D341Med (cell line): Measurements from ENCODE around the gene RLN3.
A peak's percentile ranks its signal among the peaks of the same experiment; 100 is the strongest.

Experiments used
- DNase-seq: peaks from one replicate; pipeline ENCODE4 v3.0.0; 2012; ENCODE audit warnings: low spot score

RLN3 gene, protein sequence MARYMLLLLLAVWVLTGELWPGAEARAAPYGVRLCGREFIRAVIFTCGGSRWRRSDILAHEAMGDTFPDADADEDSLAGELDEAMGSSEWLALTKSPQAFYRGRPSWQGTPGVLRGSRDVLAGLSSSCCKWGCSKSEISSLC

DNA sequence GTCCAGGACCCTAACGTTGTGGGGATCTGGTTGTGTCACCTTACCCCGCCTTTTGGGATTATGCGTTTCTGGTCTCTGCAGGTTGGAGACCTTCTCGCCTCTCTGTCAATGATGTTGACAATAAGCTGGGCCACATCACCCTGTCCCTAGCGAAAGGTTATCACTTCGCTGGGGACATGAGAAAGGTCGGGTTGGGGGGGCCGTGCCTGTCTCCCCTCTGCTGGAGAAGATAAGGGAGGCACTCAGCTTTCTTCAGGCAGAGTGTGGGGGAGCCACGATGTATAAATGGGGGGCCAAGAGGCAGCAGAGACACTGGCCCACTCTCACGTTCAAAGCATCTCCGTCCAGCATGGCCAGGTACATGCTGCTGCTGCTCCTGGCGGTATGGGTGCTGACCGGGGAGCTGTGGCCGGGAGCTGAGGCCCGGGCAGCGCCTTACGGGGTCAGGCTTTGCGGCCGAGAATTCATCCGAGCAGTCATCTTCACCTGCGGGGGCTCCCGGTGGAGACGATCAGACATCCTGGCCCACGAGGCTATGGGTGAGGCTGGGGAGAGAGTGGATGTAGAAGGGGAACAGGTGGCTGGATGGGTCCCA, at the start of gene RLN3:
TSS of gene RLN3 (plus strand) at position 293 of the 595 bp plus-strand sequence. CDS start at position 350, 57 bp downstream.
- DNase-seq, result no peak

DNA sequence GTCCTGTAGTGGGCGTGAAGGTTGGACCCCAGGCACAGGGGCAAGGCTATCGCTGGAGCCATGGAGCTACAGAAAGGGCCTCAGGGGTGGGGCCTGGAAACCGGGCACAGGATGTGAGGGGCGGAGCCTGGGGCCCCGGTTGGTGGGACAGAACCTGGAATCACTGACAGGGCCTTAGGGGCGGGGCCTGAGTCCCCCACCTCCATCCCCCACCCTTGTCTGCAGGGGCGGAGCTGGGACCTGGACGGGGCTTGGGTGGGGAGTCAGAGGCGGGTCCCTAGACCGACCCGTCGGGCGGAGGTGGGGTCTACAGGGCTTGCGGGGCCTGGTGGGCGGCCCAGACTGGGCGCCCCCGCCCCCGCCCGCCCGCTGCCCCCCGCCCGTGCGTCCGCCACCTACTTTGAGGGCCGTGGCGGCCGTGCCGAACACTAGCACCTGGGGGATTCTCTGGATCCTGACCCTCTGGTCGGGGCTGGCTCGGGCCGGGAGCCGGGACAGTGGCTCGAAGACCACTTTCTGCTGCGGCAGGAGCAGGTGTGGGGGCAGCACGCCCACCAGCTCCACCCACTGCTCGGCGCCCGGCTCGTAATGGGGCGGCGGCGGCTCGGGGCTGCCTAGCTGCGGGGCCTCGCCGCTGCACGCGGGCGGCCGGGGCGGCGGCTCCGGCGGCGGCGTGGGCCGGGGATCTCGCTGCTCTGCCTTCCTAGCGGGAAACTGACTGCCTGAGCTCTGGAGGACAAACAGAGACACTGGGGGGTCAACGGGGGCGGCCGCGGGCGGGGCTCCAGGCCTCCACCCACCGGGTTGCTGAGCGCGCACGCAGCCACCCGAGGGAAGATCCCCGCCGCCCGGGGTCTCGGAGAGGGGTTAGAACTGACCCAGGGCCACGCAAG, 49.4 kb upstream of the RLN3 start:
- peak; percentile 41 for DNase-seq

- DNase-seq, result no peak
Observed at GRCh38 chr19:13979244-13979615, 48.7 kb upstream of the RLN3 start.

GRCh38 chr19:13979686-13980085, 48.3 kb upstream of the RLN3 start:
- no peak for DNase-seq

GRCh38 chr19:13980340-13980739, 47.6 kb upstream of the RLN3 start:
- DNase-seq, result no peak

DNA sequence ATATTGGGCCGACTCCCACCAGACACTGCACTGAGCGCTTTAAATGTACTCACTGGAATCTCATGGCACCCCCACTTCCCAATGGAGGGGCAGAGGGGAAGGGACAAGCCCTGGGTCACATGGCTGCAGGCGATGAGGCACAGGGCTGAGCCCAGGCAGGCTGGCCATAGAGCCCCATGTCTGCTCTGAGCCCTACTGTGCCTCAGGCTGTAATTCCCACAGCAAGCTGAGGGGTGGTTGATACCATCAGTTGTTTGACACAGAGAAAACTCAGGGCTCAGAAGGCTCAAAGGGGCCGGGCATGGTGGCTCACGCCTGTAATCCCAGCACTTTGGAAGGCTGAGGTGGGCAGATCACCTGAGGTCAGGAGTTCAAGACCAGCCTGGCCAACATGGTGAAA, 46.9 kb upstream of the RLN3 start:
- DNase-seq, result no peak

DNA sequence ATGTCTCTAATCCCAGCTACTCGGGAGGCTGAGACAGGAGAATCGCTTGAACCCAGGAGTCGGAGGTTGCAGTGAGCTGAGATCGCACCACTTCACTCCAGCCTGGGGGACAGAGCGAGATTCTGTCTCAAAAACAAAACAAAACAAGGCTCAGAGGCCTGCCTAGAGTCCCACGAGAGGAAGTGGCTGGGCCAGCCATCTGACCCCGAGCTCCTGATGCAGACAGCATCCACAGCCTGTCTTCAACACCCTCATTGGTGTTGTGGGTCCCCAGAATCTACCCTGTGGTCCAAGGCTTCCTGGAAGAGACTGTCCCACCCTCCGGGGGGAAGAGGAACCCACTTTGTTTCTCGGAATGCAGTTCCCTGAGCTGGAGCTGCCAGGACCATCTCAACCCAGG, 46.5 kb upstream of the RLN3 start:
- no peak for DNase-seq

DNA sequence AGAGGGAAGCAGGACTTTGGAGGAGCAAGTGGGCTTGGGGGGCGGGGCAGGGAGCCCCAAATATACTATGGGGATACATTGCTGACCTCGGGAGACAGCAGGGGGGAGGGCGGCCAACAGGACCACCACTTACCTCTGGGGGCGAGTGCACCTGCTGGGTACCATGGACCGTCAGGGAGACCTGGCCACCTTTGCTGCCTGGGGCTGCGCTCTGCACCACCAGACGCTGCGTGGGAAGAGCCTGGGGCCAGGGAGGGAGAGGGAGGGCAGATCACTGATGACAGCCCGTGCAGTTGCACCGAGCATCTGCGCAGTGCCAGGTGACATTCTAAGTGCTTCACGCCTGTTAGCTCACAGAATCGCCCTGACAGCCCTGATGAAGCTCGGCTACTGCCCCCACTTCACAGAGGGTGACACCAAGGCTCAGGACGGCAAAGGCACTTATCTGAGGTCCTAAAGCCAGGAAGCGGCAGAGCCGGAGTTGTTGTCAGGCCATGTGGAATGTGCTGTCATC, 45.9 kb upstream of the RLN3 start:
- no peak for DNase-seq

- DNase-seq, result no peak
Observed at GRCh38 chr19:13982773-13983172, 45.2 kb upstream of the RLN3 start.

DNA sequence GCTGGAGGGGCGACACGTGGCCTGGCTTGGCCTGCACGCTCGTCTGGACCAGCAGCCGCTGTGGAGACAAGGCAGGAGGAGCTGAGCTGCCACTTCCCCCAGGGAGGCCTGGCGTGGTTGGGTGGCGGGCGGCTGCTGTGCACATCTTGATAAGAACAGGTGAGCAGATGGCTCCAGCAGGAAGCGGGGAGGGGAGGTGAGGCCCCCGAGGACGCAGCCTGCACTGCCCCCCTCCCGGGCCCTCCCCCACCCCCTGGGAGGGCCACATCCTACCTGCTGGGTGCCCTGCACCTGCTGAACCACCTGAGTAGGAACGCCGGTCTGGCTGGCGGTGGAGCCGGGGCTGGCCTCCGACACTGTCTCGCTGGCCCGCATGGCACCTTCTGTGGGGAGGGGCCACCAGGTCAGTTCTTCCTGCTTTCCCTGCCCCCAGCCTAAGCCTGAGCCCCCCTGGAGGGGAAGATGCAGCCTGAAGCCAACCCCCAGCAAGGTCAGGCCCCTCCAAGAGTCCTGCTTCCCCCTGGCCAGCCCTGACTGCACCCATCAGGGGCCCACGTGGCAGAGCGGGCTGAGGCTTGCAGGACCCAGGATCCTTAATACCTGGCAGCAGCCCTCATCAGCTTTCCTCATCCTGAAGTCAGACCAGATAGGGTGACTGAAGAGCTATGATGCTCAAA, 44.6 kb upstream of the RLN3 start:
- DNase-seq, result no peak

DNA sequence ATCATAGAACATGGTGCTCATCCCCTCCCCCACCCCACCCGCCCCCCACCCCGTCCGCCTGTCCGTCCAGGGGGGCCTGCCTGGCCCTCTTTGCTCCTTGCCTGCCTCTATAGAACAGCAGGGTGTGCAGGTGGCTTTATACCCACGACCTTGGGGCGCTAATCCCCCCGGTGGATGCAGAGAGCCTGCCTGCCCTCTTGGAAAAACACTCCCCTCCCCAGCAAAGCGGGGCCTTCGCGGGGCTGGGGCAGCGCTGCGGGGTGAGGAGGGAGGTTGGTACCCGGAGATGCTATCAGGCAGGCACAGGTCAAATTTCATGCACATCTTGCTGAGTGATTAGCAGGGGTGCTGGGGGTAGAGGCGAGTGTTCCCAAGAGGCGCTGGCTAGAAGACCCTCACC, 43.8 kb upstream of the RLN3 start:
- peak; percentile 51 for DNase-seq

DNA sequence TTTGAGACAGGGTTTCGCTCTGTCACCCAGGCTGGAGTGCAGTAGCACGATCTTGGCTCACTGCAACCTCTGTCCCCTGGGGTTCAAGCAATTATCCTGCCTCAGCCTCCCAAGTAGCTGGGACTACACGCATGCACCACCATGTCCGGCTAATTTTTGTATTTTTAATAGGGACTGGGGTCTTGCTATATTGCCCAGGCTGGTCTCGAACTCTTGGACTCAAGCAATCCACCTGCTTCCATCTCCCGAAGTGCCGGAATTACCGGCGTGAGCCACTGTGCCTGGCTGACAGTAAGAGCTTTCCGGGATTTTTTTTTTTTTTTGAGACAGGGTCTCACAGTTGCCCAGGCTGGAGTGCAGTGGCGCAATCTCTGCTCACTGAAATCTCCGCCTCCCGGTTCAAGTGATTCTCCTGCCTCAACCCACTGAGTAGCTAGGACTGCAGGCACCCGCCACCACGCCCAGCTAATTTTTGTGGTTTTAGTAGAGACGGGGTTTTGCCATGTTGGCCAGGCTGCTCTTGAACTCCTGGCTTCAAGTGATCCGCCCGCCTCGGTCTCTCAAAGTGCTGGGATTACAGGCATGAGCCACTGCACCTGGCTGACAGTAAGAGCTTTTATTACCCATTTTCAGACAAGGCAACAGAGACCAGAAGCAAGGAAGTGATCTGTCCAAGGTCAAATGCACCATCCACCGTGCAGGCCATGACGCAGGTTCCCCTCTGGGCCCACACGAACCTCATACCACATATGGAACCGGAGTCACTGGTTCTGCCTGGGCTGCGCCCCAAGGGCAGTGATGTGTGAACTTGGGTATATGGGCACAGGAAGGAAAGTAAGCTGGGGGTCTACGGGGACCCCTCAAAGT, 42.8 kb upstream of the RLN3 start:
- DNase-seq, result no peak

DNA sequence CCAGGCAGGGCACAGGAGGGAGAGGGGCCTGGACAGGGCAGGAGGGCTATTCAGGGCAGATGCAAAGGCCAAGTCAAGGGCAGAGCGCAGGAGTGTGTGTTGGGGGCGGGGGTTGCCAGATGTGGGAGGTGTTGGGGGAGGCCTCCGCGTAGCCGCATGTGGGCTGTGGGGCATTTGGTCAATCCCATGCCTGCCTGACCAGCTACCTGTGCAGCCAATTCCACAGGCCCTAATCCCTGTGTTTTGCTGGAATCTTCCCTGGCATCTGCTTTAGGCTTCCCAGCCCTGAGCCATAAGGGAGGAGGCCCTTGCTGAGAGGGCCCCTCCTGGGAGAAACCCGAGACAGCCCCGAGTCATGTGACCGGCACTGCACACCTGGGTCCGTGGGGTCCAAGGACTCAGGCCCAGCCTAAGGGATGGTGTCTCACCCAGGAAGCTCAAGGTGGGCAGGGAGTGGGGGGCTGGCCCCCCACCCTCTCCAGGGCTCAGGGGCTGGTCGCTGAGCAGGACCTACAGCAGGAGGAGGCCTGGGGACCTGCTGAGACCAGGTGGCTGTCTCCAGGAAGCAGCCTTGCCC, 42.1 kb upstream of the RLN3 start:
- peak; percentile 46 for DNase-seq

DNA sequence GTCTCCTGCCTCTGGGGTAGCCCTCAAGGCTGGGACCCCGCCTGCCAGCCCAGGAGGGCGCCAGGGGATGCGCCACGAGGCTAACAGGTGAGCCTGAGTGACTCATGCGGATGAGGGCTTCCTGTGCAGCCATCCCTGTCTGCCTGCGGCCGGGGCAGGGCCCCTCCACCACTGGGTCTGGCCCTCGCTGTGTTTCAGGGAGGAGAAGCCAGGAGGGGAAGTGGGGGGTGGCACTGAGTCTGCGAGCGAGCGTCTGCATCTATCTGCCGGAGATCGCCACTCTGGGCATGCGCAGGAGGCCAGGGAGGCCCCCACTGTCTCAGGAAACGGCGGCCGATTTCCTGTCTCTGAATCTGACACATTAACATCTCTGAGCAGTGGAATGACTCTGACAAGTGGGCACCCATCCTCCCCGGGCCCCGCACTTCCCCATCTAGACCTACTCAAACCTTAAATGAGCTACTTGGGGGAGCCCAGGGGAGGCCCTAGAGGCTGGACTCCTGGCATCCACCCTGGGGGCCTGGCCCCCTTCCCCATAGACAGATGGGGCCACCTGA, 41.5 kb upstream of the RLN3 start:
- no peak for DNase-seq

GRCh38 chr19:13987101-13987890, 40.7 kb upstream of the RLN3 start:
- DNase-seq, result peak; percentile 28

DNA sequence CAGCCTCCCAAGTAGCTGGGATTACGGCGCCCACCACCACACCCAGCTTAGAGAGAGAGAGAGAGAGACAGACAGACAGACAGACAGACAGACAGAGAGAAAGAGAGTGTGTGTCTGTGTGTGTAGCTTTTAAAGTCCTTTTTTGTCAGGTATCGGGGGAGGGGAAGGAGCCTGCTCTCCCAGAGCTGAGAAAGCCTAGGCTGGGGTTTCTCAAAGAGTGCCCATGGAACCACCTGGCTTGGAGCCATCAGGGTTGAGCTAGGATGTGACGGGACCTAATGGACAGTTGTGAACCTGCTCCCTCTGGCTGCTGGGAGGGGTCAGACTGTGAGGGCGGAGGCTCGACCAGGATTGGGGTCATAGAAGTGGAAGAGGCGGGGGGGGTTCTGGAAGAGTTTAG, 38.5 kb upstream of the RLN3 start:
- no peak for DNase-seq

GRCh38 chr19:13990085-13990484, 37.9 kb upstream of the RLN3 start:
- DNase-seq, result no peak

DNA sequence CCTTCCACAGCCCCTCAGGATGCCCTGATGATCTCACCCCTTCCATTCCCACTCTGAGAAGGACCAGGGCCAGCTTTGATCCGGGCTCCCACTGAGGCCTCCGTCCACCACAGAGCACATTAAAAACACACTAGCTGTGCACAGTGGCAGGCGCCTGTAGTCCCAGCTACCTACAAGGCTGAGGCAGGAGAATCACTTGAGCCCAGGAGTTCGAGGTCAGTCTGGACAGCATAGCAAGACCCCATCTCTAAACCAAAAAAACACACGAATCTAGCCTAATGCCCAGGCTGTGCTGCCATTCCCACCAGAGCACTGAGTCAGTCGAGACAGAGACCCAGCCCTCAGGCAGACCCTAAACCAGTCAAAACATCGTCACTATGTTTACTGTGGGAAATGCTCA, 35.9 kb upstream of the RLN3 start:
- no peak for DNase-seq

DNA sequence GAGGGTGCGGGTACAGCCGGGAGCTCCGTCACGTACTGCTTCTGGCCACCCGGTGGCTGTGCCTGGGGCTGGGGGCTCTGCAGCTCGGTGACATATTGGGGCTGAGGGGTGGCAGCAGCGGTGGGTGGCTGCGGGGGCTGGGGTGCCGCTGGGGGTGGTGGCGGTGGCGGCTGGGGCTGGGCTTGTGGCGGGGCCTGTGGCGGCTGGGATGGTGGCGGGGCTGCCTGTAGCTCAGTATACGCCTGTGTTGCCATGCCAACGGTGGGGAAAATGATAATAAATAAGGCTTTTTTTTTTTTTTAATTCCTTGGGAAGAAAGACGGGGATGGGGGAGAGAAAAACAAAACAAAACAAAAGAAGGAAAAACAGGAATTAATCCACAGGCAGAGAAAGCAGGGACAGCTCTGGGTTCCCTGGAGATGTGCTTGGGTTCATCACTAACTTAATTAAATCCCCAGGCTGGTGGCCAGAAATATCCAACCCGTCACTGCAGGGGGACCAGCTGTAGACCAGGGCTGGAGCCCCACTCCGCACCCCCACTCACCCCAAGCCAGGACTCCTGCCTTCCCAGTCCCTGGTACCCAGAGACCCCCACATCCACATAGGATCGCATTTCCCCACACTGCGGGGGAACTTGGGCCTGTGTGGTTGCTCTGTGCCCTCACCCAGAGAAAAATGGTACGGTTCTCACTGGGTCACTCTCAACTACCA, 34.2 kb upstream of the RLN3 start:
- peak; percentile 82 for DNase-seq
